Measurements from ENCODE around the gene RTN4R. TPM values are rescaled to one million over a fixed set of nuclear protein-coding genes. Genes with fewer than 3 reads are reported as not detected.

Gene RTN4R
- total RNA-seq, 4 donors from 2014 or later = 0.29 to 0.75 TPM; not detected in 2

- in situ Hi-C loops (cut with MboI; ENCODE audit: low sequenced_read_pairs in 4 of 4) = loop anchor here (10.0 kb wide), 1 partner anchor 142 kb away; the partner anchor contains the start of gene CCDC188 (in 4 of the 4)
- no peak overlapping the region for H3K4me3 ChIP-seq
- DNase-seq = no peak
- no peaks in the 10 kb centered on the region for H3K9me3 ChIP-seq
- intact Hi-C loops (cut with DNase I; ENCODE audit: low total_unique reads) = no loop called here
- no peak overlapping the region for H3K27ac ChIP-seq
- H3K4me1 ChIP-seq = peaks cover 4 to 7% of the 10 kb centered on the region in 2 donors
- peaks cover 8 to 9% (median 9%) of the 10 kb centered on the region in 3 donors for H3K27me3 ChIP-seq
- no peak for ATAC-seq
- no peaks in the 10 kb centered on the region for H3K36me3 ChIP-seq
- TF ChIP-seq POLR2A (IDR thresholded peaks at IDR 0.05) (no peak), CTCF (IDR thresholded peaks at IDR 0.05 in 4 of 5, conservative IDR thresholded peaks at IDR 0.05 in 1 of 5) (no peak)
Observed at GRCh38 chr22:20296598-20296997, 28.5 kb upstream of the RTN4R start.

- peaks cover 4 to 7% of the 10 kb centered on the region in 2 donors for H3K4me1 ChIP-seq
- no peaks in the 10 kb centered on the region for H3K9me3 ChIP-seq
- in situ Hi-C loops (cut with MboI; ENCODE audit: low sequenced_read_pairs in 4 of 4) = loop anchor here (10.0 kb wide), 1 partner anchor 141 kb away; the partner anchor contains the start of gene CCDC188 (in 4 of the 4)
- no peak overlapping the region for H3K4me3 ChIP-seq
- H3K36me3 ChIP-seq = no peaks in the 10 kb centered on the region
- intact Hi-C loops (cut with DNase I; ENCODE audit: low total_unique reads) = no loop called here
- no peak for ATAC-seq
- H3K27ac ChIP-seq = no peak overlapping the region
- no peak for TF ChIP-seq POLR2A (IDR thresholded peaks at IDR 0.05)
- TF ChIP-seq CTCF (IDR thresholded peaks at IDR 0.05 in 4 of 5, conservative IDR thresholded peaks at IDR 0.05 in 1 of 5) = no peak
- no peak for DNase-seq
- no peaks in the 10 kb centered on the region for H3K27me3 ChIP-seq
Observed at GRCh38 chr22:20295262-20296064, 27.3 kb upstream of the RTN4R start.

- DNase-seq (no peak), ATAC-seq (no peak)
- Histone ChIP-seq H3K36me3 (no peaks in the 10 kb centered on the region), H3K27me3 (no peaks in the 10 kb centered on the region), H3K9me3 (no peaks in the 10 kb centered on the region), H3K4me3 (no peak overlapping the region), H3K4me1 (no peaks in the 10 kb centered on the region), H3K27ac (no peak overlapping the region)
- in situ Hi-C loops (cut with MboI; ENCODE audit: low sequenced_read_pairs in 4 of 4) = loop anchor here (10.0 kb wide), 1 partner anchor 138 kb away; the partner anchor contains the start of gene CCDC188 (in 4 of the 4)
- no peak for TF ChIP-seq POLR2A (IDR thresholded peaks at IDR 0.05)
- no peak for TF ChIP-seq CTCF (IDR thresholded peaks at IDR 0.05 in 4 of 5, conservative IDR thresholded peaks at IDR 0.05 in 1 of 5)
- intact Hi-C loops (cut with DNase I; ENCODE audit: low total_unique reads) = no loop called here
Observed at GRCh38 chr22:20292673-20293232, 24.6 kb upstream of the RTN4R start.

GRCh38 chr22:20292108-20292507 is 24.0 kb upstream of the RTN4R start:
- no peak for ATAC-seq
- Histone ChIP-seq H3K27me3 (no peaks in the 10 kb centered on the region), H3K36me3 (no peaks in the 10 kb centered on the region), H3K9me3 (no peaks in the 10 kb centered on the region), H3K27ac (no peak overlapping the region), H3K4me3 (no peak overlapping the region), H3K4me1 (no peaks in the 10 kb centered on the region)
- no peak for DNase-seq
- intact Hi-C loops (cut with DNase I; ENCODE audit: low total_unique reads) (no loop called here), in situ Hi-C loops (cut with MboI; ENCODE audit: low sequenced_read_pairs in 4 of 4) (loop anchor here (10.0 kb wide), 1 partner anchor 137 kb away; the partner anchor contains the start of gene CCDC188 (in 4 of the 4))
- TF ChIP-seq CTCF (IDR thresholded peaks at IDR 0.05 in 4 of 5, conservative IDR thresholded peaks at IDR 0.05 in 1 of 5) = no peak
- no peak for TF ChIP-seq POLR2A (IDR thresholded peaks at IDR 0.05)
